ENCODE data around the gene FKTN. TPM values are rescaled to one million over a fixed set of nuclear protein-coding genes. Genes with fewer than 3 reads are reported as not detected.

Gene FKTN
- polyA plus RNA-seq, 1 of the 3 experiments (the other 2 are of a cell fraction) = 5.3 TPM

GRCh38 chr9:105670315-105670714 is 112.4 kb downstream of the FKTN start:
- no peaks in the 10 kb centered on the region for H3K36me3 ChIP-seq (replicated peaks in 1 of 2; ENCODE audit: control insufficient read depth in 1 of 2, insufficient read depth in 2 of 2, low read length in 1 of 2)
- POLR2A ChIA-PET = no interaction called here
- no peak for DNase-seq
- no peaks in the 10 kb centered on the region for H4K20me1 ChIP-seq (ENCODE audit: insufficient read depth)
- H3K27ac ChIP-seq (ENCODE audit: low read depth in 2 of 2, low read length in 1 of 2) = no peak overlapping the region
- no peak for TF ChIP-seq FOXM1 (IDR thresholded peaks at IDR 0.05; ENCODE audit: low read depth)
- no peak for TF ChIP-seq REST (IDR thresholded peaks at IDR 0.05; ENCODE audit: low read depth, low read length)
- TF ChIP-seq NRF1 (IDR thresholded peaks at IDR 0.05; ENCODE audit: low read depth, low read length) = no peak
- no peak for TF ChIP-seq RFX5 (IDR thresholded peaks at IDR 0.05; ENCODE audit: low read length)
- no peak for TF ChIP-seq SIN3A (IDR thresholded peaks at IDR 0.05; ENCODE audit: borderline replicate concordance, low read depth, low read length)
- no peak for TF ChIP-seq ZBTB33 (IDR thresholded peaks at IDR 0.05; ENCODE audit: borderline replicate concordance, low read depth)
- no peak for TF ChIP-seq POLR2AphosphoS5 (IDR thresholded peaks at IDR 0.05; ENCODE audit: low read depth, low read length)
- TF ChIP-seq USF1 (IDR thresholded peaks at IDR 0.05; ENCODE audit: borderline replicate concordance, low read depth) = no peak
- H3K9ac ChIP-seq = no peak overlapping the region
- H3K4me2 ChIP-seq = no peak overlapping the region
- H3F3A ChIP-seq (replicated peaks; ENCODE audit: insufficient read depth) = no peaks in the 10 kb centered on the region
- no peaks in the 10 kb centered on the region for H3K4me1 ChIP-seq (ENCODE audit: control insufficient read depth in 1 of 2, insufficient read depth in 2 of 2, low read depth in 1 of 2, low read length in 1 of 2)
- H3K79me2 ChIP-seq (ENCODE audit: insufficient read depth) = no peaks in the 10 kb centered on the region
- H3K9me3 ChIP-seq = no peaks in the 10 kb centered on the region
- H2AFZ ChIP-seq (ENCODE audit: low read depth) = no peak overlapping the region
- H3K9me2 ChIP-seq = no peaks in the 10 kb centered on the region
- CTCF ChIA-PET = interaction anchor here (1.1 kb wide), 1 partner anchor 31 kb away, joined by 3 read pairs; no protein-coding TSS in a partner anchor
- no peaks in the 10 kb centered on the region for H3K27me3 ChIP-seq (ENCODE audit: insufficient read depth)
- 67% methylated on average over 3 of the region's 3 CpGs for WGBS (ENCODE audit: low lambda C conversion rate)
- no peak overlapping the region for H3K4me3 ChIP-seq (ENCODE audit: low read depth in 2 of 2, low read length in 1 of 2)

GRCh38 chr9:105670775-105671174 is 112.8 kb downstream of the FKTN start:
- no peaks in the 10 kb centered on the region for H3K79me2 ChIP-seq (ENCODE audit: insufficient read depth)
- CTCF ChIA-PET = interaction anchor here (0.5 to 1.1 kb wide), 2 partner anchors 31 to 37 kb away, joined by 3 read pairs; no protein-coding TSS in a partner anchor
- WGBS (ENCODE audit: low lambda C conversion rate) = 40% methylated on average over 3 of the region's 3 CpGs

More at GRCh38 chr9:105670775-105671174, 112.8 kb downstream of the FKTN start:
- H4K20me1 ChIP-seq (ENCODE audit: insufficient read depth) = no peaks in the 10 kb centered on the region
- no peak overlapping the region for H3K27ac ChIP-seq (ENCODE audit: low read depth in 2 of 2, low read length in 1 of 2)
- H3K9me3 ChIP-seq = no peaks in the 10 kb centered on the region
- no peaks in the 10 kb centered on the region for H3F3A ChIP-seq (replicated peaks; ENCODE audit: insufficient read depth)
- H3K4me2 ChIP-seq = no peak overlapping the region
- no peaks in the 10 kb centered on the region for H3K4me1 ChIP-seq (ENCODE audit: control insufficient read depth in 1 of 2, insufficient read depth in 2 of 2, low read depth in 1 of 2, low read length in 1 of 2)
- no peak for TF ChIP-seq RCOR1 (IDR thresholded peaks at IDR 0.05; ENCODE audit: low read length)
- no peak for TF ChIP-seq POLR2AphosphoS5 (IDR thresholded peaks at IDR 0.05; ENCODE audit: low read depth, low read length)
- no peak for TF ChIP-seq MAX (IDR thresholded peaks at IDR 0.05; ENCODE audit: low read depth)
- no peak for TF ChIP-seq EZH2phosphoT487 (IDR thresholded peaks at IDR 0.05; ENCODE audit: borderline replicate concordance, low read depth)
- no peak for TF ChIP-seq YY1 (IDR thresholded peaks at IDR 0.05; ENCODE audit: low read depth)
- TF ChIP-seq TAF1 (IDR thresholded peaks at IDR 0.05; ENCODE audit: borderline replicate concordance, low read depth, low read length) = no peak
- no peak for TF ChIP-seq ZBTB33 (IDR thresholded peaks at IDR 0.05; ENCODE audit: borderline replicate concordance, low read depth)
- TF ChIP-seq MEF2A (IDR thresholded peaks at IDR 0.05; ENCODE audit: borderline replicate concordance, low read depth) = no peak
- no peak for TF ChIP-seq NRF1 (IDR thresholded peaks at IDR 0.05; ENCODE audit: low read depth, low read length)
- no peak for TF ChIP-seq NFIC (IDR thresholded peaks at IDR 0.05; ENCODE audit: borderline replicate concordance)
- POLR2A ChIA-PET = no interaction called here
- H3K9ac ChIP-seq = no peak overlapping the region
- no peak overlapping the region for H3K4me3 ChIP-seq (ENCODE audit: low read depth in 2 of 2, low read length in 1 of 2)
- H3K27me3 ChIP-seq (ENCODE audit: insufficient read depth) = no peaks in the 10 kb centered on the region
- no peak for DNase-seq
- no peak overlapping the region for H2AFZ ChIP-seq (ENCODE audit: low read depth)
- no peaks in the 10 kb centered on the region for H3K36me3 ChIP-seq (replicated peaks in 1 of 2; ENCODE audit: control insufficient read depth in 1 of 2, insufficient read depth in 2 of 2, low read length in 1 of 2)
- H3K9me2 ChIP-seq = no peaks in the 10 kb centered on the region
